Retina (tissue), 1 donor: ENCODE results near the gene ZNF423.

Source experiments
- DNase-seq: peaks from one replicate; pipeline ENCODE4 v3.0.0-alpha.2; 2016

Gene ZNF423

DNA sequence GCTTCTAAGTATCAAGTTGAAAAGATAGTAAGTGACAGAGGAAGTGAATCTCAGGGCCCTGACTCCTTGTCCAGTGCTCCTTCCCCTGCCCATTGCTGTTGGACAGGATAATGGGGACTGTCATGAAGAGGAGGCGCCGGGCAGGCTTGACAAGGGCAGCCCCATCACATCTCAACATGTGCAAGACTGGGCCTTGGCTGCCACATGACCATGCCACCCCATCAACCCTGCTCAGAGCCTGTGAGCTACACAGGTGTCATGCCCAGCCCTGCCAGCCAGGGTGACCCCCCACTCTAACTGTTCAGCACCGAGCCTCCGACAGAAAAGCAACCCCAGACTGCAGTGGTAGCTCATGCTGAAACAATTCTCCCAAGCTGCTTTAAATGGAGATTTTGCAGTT lies 310.7 kb downstream of the ZNF423 start:
- peak; percentile 9 for DNase-seq

DNA sequence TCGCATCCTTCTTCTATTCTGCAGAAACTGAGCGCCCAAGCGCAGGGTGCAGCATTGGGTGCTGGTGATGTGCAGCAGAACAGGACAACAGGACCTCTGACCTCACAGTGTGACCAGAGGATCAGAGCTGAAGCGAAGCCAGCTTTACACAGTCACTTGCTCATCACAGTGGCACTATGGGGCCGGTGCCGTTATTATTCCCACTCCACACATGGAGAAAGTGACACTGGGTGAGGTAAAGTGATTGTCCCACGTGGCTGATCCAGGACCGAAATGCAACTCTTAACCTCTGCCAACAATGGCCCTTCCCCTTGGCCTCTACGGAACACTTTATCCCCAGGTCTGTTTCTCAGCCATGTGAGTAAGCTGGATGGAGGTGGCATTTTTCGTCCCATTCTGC lies 311.1 kb downstream of the ZNF423 start:
- no peak for DNase-seq

DNA sequence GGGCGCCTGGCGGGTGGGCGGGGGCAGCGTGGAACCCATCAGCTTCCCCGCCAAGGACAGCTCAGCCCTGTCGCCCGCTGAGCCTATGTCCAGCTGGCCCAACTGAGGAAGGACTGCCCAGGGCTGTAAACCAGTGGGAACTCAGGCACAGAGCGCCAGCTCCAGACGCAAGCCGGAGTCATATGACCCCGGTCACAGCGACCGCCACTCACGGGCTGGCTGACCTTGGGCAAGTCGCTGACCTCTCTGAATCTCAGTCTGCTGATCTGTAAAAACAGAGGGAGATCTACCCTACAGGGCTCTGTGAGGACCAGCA lies 312.3 kb downstream of the ZNF423 start:
- DNase-seq: no peak

DNA sequence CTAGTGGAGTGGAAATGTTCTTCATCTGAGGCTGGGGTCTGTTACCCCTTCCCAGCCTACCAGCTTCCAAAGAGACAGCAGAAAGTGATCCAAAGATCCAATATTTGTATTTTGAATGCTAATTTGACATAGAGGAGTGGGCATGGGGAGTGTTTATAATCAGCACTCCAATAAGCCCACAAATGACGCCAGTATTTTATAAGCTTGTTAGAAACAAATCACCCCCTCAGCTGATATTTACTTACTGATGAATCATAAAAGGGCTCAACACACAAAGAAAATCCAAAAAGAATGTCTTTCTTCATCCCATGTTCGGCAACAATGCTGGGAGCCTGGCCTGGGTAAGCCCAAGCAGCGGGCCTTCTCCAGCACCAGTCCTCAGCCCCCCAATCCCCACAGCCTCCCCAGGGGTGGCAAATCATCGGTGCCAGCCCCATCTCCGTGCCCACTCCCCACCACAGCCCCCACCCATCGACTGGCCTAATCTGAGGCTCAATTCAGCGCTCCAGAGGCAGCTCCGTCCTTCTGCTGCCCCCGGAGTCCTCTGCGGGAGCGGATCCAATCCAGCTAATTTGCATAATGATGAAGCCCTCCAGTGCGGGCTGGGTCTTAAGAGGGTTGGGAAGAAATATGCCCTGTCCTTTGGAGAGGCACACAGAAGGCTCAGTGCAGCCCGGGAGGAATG lies 312.8 kb downstream of the ZNF423 start:
- DNase-seq: peak; percentile 74

DNA sequence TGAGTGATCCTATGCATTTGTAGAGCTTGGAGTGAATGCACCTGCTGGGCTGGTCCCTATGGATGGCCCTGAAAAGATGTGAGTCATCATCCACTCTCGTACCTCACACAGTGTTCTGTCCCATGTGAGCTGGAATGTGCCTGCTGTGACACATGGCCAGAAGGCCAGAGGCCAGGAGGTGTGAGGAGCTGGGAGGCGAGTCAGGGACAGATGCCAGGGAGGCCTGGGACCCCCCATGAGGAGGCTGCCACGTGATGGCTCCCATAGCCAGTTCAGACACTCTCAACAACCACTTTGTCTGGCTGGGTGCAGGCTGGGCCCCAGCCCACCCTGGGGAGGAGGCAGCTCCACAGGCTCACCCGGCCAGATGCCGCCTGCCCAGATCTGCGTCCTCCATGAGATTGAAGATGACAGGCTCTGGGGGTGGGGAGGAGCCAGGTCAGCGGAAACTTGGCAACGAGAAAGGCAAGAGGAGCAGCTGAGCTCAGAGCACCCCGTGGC lies 313.5 kb downstream of the ZNF423 start:
- peak; percentile 88 for DNase-seq

DNA sequence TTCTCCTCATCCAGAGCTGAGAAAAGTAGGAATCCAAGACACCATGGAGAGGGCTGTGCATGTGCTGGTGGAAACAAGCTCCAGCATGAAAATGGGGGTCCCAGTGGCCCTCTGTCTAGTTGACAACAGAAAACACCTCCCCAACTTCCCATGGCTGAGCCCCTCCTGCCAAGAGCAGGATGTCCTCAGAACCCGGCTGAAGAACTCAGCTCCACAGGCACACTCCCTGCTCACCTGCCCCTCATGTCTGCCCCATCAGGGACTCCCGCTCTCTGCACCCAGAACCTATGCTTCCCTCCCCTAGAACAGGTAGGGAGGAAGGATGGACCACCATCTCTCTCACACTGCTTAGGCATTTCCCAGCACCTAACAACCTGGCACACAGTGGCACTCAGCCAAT lies 315.1 kb downstream of the ZNF423 start:
- DNase-seq: no peak

DNA sequence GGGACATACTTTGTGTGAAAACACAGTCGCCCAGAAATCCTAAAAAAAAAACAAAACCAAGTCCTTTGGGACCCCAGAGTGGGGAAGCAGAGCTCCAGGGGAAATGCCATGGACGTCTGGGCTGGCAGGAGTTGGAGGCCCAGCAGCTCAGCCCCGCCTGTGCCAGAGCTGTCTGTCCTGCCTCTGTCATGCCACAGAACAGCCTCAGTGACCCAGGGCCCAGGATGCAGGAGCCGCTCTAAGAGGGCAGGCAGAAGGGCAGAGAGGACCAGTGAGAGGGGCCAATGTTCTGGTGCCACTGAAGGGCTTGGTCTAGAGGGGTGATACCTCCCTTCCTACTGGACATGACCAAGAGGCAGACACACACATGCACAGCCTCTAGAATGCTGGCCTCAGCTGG lies 316.2 kb downstream of the ZNF423 start:
- DNase-seq: no peak

DNA sequence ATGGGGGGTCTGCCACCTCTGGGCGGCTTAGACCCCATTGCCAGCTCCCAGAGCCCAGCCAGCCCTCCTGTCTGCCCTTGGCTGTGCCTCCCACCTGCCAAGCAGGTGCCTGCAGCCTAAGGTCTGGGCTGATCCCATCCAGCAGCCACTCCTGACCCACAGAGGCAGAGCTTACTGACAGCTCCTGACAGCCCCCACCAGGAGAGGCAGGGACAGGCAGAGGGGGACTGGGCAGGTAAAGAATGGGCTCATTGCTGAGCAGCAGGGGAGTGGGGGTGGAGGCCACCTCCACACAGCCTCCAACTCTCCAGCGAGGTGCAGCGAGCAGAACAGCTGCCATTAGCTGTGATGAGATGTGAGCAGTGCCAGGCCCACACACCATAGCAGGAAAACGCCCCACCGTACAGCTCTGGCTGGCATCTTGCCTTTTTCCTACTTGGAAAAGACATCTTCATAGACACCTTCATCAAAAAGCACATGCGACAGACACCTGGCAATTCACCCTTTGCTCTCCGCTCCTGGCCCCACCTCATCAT lies 317.9 kb downstream of the ZNF423 start:
- no peak for DNase-seq

DNA sequence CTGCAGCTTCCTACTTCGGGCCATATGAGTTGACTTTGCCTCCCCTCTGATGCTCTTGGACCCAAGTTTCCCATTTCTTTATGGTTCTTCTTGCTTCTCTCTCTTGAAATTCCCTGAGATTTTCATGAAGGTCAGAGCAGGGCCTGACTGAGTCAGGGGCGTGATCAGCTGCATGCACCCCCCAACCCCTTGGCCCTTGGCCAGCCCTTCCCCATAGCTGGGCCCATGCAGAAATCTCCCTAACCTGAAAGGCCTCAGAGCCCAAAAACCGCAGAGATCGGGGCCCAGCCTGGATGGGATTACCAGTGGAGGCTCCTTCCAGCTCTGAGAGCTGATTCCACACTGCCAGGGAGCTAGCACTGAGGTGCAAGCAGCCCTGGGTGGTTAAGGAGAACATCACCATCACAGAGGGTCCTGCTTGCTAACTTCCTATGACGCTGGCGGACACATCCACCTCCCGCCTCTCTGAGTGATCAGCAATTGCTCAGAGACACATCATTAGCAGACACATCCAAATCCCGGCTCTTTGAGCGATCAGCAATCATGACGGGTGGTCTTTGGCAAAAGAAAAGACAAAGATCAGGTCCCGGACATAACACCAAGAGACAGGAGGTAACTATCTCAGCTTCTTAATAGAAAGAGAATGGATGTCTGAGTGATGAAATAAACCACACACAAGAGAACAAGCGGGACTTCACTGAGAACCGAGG lies 320.9 kb downstream of the ZNF423 start:
- DNase-seq: no peak

DNA sequence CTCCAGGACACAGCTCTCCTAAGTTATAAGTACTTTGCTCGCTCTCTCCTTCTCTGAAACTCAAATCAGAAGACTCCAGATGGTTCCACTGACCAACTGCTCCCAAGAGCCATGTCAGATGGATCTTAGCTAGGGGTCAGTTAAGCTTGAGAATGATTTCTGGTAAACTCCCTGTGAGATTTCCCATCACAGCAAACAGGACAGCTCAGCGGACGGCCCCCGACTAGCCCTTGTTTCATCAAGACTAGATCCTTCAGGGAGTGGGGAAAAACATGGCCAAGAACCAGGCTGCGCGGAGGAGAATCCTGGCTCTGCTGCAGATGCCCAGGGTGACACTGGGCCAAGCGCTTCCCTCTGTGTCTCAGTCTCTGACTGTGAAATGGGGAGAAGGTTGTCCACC lies 322.5 kb downstream of the ZNF423 start:
- DNase-seq: peak; percentile 50

DNA sequence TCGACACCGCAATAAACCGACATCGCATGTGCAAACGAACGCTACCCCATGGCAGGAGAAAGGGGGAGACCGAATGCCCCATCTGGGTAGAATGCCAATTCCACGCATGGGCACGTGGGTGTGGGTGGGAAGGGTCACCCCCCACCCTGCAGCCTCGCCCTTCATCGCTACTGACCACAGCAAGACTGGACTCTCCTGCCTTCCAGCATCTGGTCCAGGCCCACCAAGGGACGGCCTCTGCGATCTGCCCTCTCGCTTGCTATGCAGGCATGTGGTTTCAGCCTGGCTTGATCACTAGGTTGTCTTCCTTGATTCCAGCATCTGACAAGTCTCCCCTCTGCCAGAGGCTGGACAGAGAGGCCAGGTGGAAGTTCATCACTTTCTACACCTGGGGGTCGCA lies 323.0 kb downstream of the ZNF423 start:
- DNase-seq: peak; percentile 45

DNA sequence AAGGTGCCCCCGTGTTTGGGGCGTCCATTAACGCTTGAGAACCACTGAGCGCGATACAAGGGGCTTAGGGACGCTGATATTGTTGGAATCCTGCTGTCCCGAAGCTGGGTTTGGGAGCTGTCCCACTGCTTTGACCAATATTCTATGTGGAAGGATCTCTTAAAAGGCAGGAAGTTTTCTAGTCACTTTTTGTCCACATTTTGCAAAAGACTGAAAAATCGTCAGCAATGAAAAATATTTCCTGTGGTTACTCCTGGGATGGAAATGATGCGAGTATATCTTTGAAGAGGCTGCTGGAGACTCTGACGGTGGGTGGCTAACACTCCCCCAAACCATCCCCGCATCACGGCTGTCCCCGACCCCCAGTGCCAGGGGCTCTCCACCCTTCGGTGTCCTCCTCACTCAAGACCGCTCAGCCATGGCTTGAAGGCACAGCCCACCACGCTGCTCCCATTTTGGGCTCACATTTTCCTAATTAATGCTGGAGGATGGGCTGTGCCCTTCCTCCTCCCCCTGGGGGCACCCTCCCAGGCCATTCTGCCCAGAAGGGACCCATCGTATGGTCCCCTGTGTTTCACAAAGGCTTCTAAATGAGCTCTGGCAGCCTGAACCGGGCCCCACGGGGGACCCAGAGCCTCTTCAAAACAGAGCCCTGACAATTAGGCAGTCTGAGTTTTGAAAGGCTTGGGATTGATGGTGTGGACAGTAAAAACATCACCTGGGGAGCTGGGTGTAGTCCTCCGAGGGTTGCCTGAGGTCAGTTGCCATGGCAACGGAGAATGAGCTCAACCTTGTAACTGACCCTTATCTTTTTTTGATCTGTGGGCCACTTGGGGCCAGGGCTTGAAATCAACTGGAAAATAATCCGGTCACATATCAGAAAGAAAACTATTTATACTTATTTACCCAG lies 323.7 kb downstream of the ZNF423 start:
- peak; percentile 69 for DNase-seq

DNA sequence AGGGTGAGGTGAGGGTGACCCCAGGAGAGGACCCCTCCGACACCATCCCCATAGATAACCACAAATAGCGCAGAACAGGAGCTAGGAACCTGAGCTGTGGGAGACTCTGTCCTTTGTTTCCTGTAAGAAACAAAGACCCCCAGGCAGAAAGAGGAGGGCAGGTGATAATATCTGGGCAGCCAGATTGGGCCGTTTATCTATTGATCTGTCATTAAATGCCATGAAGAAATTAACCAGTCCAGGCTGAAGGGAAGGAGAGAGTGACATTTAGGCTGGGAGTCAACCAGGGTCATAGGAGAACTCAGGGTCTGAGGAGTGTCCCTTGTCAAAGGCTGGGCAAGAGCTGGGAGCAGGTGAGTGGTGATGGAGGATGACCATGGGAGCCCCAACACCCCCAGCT lies 324.5 kb downstream of the ZNF423 start:
- DNase-seq: no peak

DNA sequence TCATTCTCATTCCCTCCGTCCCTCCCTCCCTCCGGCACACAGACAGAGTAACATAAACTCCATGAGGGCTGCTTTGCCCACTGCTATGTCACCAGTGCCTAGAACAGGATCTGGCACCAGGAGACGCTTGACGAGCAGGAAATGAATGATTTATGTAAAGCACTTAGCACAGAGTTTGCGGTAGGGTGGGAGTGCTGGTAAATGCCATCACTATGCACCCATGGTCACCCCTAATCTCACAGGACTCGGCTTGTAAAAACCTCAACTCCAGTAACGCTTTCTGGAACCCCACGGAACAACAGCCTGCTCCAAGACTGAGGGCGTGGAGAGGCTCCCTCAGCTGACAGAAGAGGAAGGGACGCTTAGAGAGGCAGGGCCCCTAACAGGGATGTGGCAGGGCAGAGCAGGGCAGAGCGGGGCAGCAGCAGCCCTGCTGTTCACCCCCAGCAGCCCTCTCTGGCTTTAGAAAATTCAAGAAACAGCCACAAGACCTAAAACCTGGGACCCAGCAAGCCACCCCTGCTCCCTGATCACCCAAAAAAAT lies 325.4 kb downstream of the ZNF423 start:
- DNase-seq: peak; percentile 48

DNA sequence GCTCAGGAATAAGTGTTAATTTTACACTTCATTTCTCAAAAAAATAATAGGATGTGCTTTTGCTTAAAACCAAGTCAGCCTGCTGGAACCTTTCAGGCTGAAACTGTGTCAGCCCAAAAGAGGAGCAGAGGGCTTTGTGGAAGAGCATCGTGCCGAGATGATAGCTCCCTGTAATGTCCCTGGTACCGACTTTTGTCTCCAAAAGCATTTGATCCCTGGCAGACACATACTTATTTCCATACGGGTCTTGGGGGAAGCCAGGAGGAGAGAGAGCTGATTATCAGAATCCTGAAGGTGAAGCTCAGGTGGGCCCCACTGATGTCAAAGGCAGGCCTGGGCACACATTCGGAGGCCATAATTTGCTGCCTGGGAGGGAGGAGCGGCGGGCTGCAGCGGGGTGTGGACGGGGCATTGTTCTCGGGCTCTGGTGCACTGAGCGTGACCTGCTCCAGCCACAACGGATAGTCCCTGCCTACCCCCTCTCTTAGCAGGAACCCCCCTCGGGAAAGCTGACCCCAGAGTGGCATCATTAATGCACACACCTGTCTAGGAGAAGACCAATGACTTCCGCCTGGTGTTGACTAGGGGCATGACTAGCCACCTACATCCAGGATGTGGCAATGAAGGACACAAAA lies 326.4 kb downstream of the ZNF423 start:
- DNase-seq: peak; percentile 58

DNA sequence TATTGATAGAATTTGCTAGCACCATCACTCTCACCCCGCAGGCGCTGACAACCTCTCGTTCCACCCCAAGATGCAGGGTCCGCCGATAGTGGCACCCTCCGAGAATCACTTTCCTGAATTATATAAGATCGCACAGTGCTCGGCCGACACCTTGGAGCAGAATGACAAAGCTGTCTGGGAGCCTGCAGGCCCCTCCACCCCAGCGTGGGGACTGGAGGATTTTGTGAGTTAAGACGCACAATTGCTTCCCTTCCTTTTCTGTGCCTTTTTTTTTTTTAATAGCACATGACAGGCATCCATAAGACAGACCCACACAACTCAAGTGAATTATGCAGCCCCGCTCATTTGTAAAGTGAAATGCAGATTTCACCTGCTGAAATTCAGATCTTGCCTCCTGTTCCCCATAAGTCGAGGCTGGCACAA lies 327.0 kb downstream of the ZNF423 start:
- DNase-seq: peak; percentile 66

DNA sequence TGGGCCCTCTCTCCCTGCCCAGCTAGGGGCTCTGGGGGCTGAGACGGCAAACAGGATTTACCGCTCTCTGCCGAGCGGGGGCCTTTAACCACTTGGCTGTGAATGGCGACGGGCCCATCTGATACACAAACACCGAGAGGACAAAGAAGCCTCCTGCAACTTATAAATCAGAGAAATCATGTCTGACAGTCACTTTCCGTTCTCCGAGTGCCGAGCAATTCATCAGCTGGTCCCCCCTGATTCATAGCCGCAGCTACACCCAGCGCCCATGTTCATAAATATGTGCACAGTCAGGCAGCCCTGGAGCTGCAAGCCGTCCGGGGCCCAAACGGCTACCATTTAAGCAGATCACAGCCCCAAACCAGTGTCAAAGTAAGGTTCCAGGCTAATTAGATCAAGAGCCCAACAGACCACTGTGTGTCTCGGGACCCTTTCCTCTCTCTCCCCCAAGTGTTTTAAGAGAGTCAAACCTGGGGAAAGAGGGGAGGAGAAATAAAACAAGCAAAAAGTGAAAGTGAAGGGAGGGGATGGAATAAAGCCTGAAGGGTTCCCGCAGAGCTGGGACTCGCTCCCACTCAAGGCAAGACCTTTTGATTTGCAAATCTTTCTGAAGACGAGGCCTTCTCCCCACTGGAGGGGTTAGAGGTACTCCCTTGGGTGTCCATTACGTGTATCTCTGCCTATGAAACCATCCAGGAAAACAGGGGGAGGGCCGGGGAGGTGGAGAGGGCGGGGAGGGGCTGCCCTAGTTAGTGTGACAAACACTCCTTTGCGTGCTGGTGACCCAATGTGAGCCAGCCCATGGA lies 327.6 kb downstream of the ZNF423 start:
- peak; percentile 79 for DNase-seq

DNA sequence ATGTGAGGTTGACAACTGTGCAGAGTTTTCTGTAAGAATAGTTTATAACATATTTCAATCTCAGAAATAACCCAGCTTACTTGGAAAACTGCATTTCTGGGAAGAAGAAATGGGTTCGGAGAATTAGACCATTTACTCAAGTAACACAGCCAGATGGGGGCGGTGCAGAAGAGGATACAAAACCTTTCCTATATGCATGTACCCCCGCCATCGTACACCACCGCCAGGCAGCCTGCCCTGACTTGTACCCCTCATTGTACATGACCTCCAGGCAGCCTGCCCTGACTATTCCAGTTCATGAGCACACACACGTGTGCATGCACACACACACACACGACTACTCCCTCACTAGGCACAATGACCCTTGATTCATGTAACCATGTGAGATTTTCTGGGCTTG lies 328.3 kb downstream of the ZNF423 start:
- no peak for DNase-seq

DNA sequence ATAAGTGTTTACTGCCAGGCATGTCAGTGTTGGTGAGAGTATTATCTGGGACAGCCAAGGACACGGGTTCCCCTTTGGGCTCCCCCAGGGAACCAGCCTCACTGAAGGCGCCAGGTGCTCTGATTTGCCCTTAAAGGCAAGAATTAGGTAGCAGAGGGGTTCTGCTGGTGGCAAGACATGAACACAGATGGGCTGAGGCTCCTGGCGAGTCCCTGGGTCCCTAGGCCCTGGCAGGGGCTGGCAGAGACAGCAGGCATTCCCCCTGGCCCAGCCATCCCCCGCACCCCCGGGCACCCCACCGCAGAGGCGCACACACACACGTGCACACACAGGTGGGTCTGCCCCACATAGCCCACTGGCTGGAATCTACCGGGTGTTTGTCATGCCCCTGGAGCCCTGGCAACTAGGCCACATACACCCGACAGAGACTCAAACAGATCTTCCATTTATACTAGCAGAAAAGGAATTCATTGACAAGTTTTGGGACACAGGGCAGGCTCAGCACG lies 329.0 kb downstream of the ZNF423 start:
- no peak for DNase-seq

DNA sequence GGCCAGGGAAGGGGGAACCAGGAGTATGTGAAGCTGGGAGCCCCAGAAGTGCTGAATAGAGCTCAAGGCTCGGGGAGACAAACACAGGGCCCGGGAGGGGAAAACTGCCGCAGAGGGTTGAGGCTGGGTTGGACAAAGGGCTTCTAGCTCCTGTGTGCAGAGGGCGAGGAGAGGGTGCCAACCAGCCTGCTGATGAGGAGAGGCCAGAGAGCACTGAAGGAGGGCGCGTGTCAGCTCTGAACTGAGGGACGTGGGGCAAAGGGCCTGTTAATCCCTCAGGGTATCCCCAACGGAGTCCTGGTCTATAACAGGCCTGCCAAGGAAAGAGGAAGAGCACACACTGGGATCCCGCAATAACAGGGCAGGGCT lies 331.0 kb downstream of the ZNF423 start:
- no peak for DNase-seq

DNA sequence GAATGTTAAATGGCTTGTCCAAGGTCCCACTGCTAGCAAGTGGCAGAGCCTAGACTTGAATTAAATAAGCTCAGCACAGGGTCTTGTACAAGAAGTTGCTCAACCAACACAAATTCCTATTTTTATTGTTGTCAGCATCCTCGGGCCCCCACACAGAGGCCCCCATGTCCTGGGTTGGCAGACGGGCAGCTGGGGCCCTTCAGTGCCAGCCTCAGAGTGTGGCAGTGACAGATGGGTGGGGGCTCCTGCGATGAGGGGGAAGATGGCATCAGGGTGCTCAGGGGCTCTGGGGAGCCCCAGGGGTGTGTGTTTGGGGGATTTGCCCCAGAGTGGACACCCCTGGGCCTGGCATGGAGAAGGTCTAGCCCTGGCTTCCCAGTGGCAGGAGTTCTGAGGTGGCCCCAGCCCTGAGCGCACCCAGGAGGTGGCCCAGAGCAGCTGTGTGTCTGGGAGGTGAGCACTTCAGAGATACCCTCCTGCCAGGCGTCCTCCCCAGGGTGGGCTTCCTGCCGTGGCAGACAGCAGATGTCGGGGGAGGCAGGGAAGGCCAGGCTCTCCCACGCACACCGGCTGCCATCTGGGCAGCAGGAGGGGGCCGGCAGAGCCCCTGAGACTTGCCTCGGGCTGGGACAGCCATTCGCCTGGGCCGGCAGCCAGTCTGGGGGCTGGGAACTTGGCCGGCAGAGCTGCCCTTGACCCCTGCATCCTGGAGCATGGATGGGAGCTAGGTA lies 331.5 kb downstream of the ZNF423 start:
- no peak for DNase-seq
